Endothelial cell of umbilical vein (primary cell): ENCODE measurements around the gene CAPG. TPM values are rescaled to one million over a fixed set of nuclear protein-coding genes. Genes with fewer than 3 reads are reported as not detected.

ENCODE experiments used
- BruUV-seq: library from RNA; stranded (reverse); fragments of 400-500 nt; replicated peaks from 2 replicates; lab custom pipeline; 2021; lab: Mats Ljungman, UMichigan
- CTCF ChIA-PET: fragments of 300-600, 350-600 bp; sonication (Branson Sonifier 250); formaldehyde crosslinking; loops from one replicate; lab custom pipeline; 2021; ENCODE audit warnings: antibody characterized with exemption, inconsistent platforms; lab: Charles Lee
- POLR2A ChIA-PET: fragments of 300-600, 350-600 bp; sonication (Branson Sonifier 250); formaldehyde crosslinking; loops from one replicate; lab custom pipeline; 2021; ENCODE audit warnings: antibody characterized with exemption, inconsistent platforms; lab: Charles Lee
- DNase-seq: peaks from one replicate; pipeline ENCODE4 v3.0.0-alpha.2; 2011; ENCODE audit warnings: low read depth, low spot score
- FAIRE-seq: peaks from 2 replicates; lab custom pipeline; 2011; peaks lifted over from hg19 to GRCh38; lab: Jason Lieb, UNC
- H2AFZ ChIP-seq: 2 replicates; pipeline ENCODE4 v1.6.0; 2012; ENCODE audit warnings: low read depth, low read length, control low read depth, inconsistent platforms
- H3K27ac ChIP-seq: 2 replicates; pipeline ENCODE4 v1.5.1; 2011; ENCODE audit warnings: low read depth, mild to moderate bottlenecking, control low read depth, low read length, moderate library complexity; ENCODE audit not compliant: insufficient read depth
- H3K27me3 ChIP-seq, 2 experiments: 2 replicates each; pipeline versions ENCODE4 v1.6.0 to v1.6.1; 2011; ENCODE audit warnings: low read length in 2 of 2, mixed read lengths in 1 of 2; ENCODE audit not compliant: control insufficient read depth in 2 of 2, insufficient read depth in 2 of 2
- H3K36me3 ChIP-seq, 2 experiments: 2 replicates in 1 of 2; 3 replicates in 1 of 2; pipeline ENCODE4 v1.5.1; 2011; ENCODE audit warnings: low read length in 2 of 2, mild to moderate bottlenecking in 1 of 2, moderate library complexity in 1 of 2; ENCODE audit not compliant: control insufficient read depth in 2 of 2, insufficient read depth in 2 of 2; ENCODE audit errors: extremely low read depth in 1 of 2
- H3K4me1 ChIP-seq: 3 replicates; pipeline ENCODE4 v1.5.1; 2011; ENCODE audit warnings: mild to moderate bottlenecking, low read length; ENCODE audit not compliant: control insufficient read depth, insufficient read depth; ENCODE audit errors: extremely low read depth
- H3K4me2 ChIP-seq: 2 replicates; pipeline ENCODE4 v1.6.1; 2011; ENCODE audit warnings: low read length, control low read depth, mixed read lengths; ENCODE audit not compliant: insufficient read depth
- H3K4me3 ChIP-seq, 3 experiments: fragments of 200-600 bp in 1 of 3; sonication (generic), shearing (Covaris generic) in 1 of 3; replicated peaks in 1 of 3; 2 replicates each; pipeline ENCODE4 v1.5.1; 2011 to 2016; ENCODE audit warnings: control low read depth in 3 of 3, low read length in 3 of 3, mild to moderate bottlenecking in 2 of 3, inconsistent platforms in 1 of 3, low read depth in 1 of 3, moderate library complexity in 1 of 3; ENCODE audit not compliant: insufficient read depth in 1 of 3
- H3K79me2 ChIP-seq: 2 replicates; pipeline ENCODE4 v1.6.0; 2012; ENCODE audit warnings: low read length, inconsistent platforms; ENCODE audit not compliant: control insufficient read depth, insufficient read depth
- H3K9ac ChIP-seq: replicated peaks from 2 replicates; pipeline ENCODE3; 2011; ENCODE audit warnings: low read length, control low read depth; ENCODE audit not compliant: insufficient read depth; ENCODE audit errors: extremely low read depth
- H3K9me1 ChIP-seq: replicated peaks from 3 replicates; pipeline ENCODE4 v1.6.0; 2011; ENCODE audit warnings: mild to moderate bottlenecking, low read length; ENCODE audit not compliant: control insufficient read depth, insufficient read depth; ENCODE audit errors: extremely low read depth
- H3K9me3 ChIP-seq: replicated peaks from 2 replicates; pipeline ENCODE4 v1.5.1; 2012; ENCODE audit warnings: low read length, inconsistent platforms; ENCODE audit not compliant: control insufficient read depth, insufficient read depth
- H4K20me1 ChIP-seq: replicated peaks from 2 replicates; pipeline ENCODE3; 2011; ENCODE audit warnings: mild to moderate bottlenecking, low read length; ENCODE audit not compliant: control insufficient read depth, insufficient read depth; ENCODE audit errors: extremely low read depth
- CTCF ChIP-seq, 2 donors: IDR thresholded peaks; 1 replicate in 1 of 2; 2 replicates in 1 of 2; pipeline ENCODE4 v1.5.1; 2011; ENCODE audit warnings: low read length in 2 of 2, mild to moderate bottlenecking in 2 of 2, moderate library complexity in 2 of 2, control low read depth in 1 of 2, inconsistent platforms in 1 of 2, low read depth in 1 of 2; ENCODE audit not compliant: insufficient read depth in 1 of 2; ENCODE audit errors: extremely low read depth in 1 of 2
- EZH2 ChIP-seq: IDR thresholded peaks from 2 replicates; pipeline ENCODE4 v1.6.1; 2012; ENCODE audit warnings: borderline replicate concordance, low read depth, mild to moderate bottlenecking, moderate library complexity, low read length, inconsistent platforms; ENCODE audit not compliant: severe bottlenecking
- FOS ChIP-seq: IDR thresholded peaks from 2 replicates; pipeline ENCODE4 v1.6.1; 2011; ENCODE audit warnings: mild to moderate bottlenecking, low read length, moderate library complexity, borderline replicate concordance; ENCODE audit not compliant: insufficient read depth
- GATA2 ChIP-seq: IDR thresholded peaks from 2 replicates; pipeline ENCODE4 v1.7.0; 2011; ENCODE audit warnings: low read depth, mild to moderate bottlenecking, moderate library complexity, mixed read lengths, low read length; ENCODE audit not compliant: insufficient read length, insufficient read depth
- JUN ChIP-seq: IDR thresholded peaks from 2 replicates; pipeline ENCODE4 v1.6.1; 2011; ENCODE audit warnings: borderline replicate concordance, low read depth; ENCODE audit not compliant: insufficient read length, insufficient read depth
- MAX ChIP-seq: IDR thresholded peaks from 2 replicates; pipeline ENCODE4 v1.6.1; 2011; ENCODE audit not compliant: insufficient read depth, insufficient read length
- MYC ChIP-seq: IDR thresholded peaks from one replicate; pipeline ENCODE4 v1.6.1; 2011; ENCODE audit warnings: mild to moderate bottlenecking, low read depth, low read length
- POLR2A ChIP-seq: IDR thresholded peaks from 2 replicates; pipeline ENCODE4 v1.6.1; 2012; ENCODE audit warnings: low read depth, mild to moderate bottlenecking, control low read depth, low read length
- POLR2AphosphoS5 ChIP-seq: IDR thresholded peaks from 2 replicates; pipeline ENCODE4 v1.6.1; 2012; ENCODE audit warnings: low read depth, mild to moderate bottlenecking, control low read depth, low read length, moderate library complexity; ENCODE audit not compliant: insufficient read depth
- dilution Hi-C: fragments of 300-500 bp; cut with MboI; formaldehyde crosslinking; loops from one replicate; pipeline ENCODE4 v1.15.0; 2019; ENCODE audit warnings: low sequenced_read_pairs; ENCODE audit not compliant: extremely low pct_ligation_motif_present
- intact Hi-C: fragments of 100-400 bp; cut with micrococcal nuclease; formaldehyde crosslinking; loops from one replicate; pipeline ENCODE4 v1.10.0; 2022
- polyA plus RNA-seq, 4 experiments: library from polyadenylated mRNA; depleted of rRNA in 3 of 4; stranded (reverse) in 3 of 4; unstranded in 1 of 4; fragments of >200 nt; gene quantifications; 2 replicates each; pipeline versions ENCODE4 v1.2.1 to v1.2.3, GENCODE V29; 2011 to 2012; ENCODE audit warnings: missing spikeins in 1 of 4
- total RNA-seq: library from RNA; stranded (reverse); gene quantifications from 2 replicates; pipeline ENCODE4 v1.2.3, GENCODE V29; 2021

Gene CAPG
- total and polyA plus RNA-seq, 2 donors (not counting 3 experiments of a cell fraction or from before 2014, with no cell fraction given): 107 to 115 TPM

- no peak overlapping the region for H2AFZ ChIP-seq
- H3K27ac ChIP-seq: no peak overlapping the region
- DNase-seq: no peak
- CTCF ChIA-PET: interaction anchor here (0.9 kb wide), 1 partner anchor 136 kb away, joined by 5 read pairs; no protein-coding TSS in a partner anchor
- H4K20me1 ChIP-seq: no peaks in the 10 kb centered on the region
- no peaks in the 10 kb centered on the region for H3K27me3 ChIP-seq
- TF ChIP-seq MAX (no peak), MYC (no peak), POLR2A (no peak), FOS (no peak), GATA2 (no peak), JUN (no peak), EZH2 (no peak), POLR2AphosphoS5 (no peak), CTCF (IDR thresholded peaks at IDR 0.05; ENCODE audit: extremely low read depth in 1 of 2, insufficient read depth in 1 of 2, low read depth in 1 of 2, low read length in 2 of 2) (no peak)
- H3K36me3 ChIP-seq: no peaks in the 10 kb centered on the region
- no peak for FAIRE-seq
- peaks cover 18% of the 10 kb centered on the region for H3K4me1 ChIP-seq
- H3K9me3 ChIP-seq: no peaks in the 10 kb centered on the region
- POLR2A ChIA-PET: interaction anchor here (1.5 kb wide), 1 partner anchor 123 kb away, joined by 3 read pairs; the partner anchor contains the start of gene MAT2A
- H3K9ac ChIP-seq: no peak overlapping the region
- H3K4me3 ChIP-seq: no peak overlapping the region
- dilution Hi-C loops: no loop called here
- no peaks in the 10 kb centered on the region for H3K79me2 ChIP-seq
- no TSS peak for BruUV-seq
- intact Hi-C loops: no loop called here
- no peaks in the 10 kb centered on the region for H3K9me1 ChIP-seq
- H3K4me2 ChIP-seq: no peak overlapping the region
Measured at GRCh38 chr2:85415980-85416650, 5.9 kb upstream of the CAPG start.
